Osteocyte (in vitro differentiated cells): ENCODE measurements around the gene CNOT2. TPM values are rescaled to one million over a fixed set of nuclear protein-coding genes. Genes with fewer than 3 reads are reported as not detected.

Experiments used
- DNase-seq: peaks from one replicate; pipeline ENCODE4 v3.0.0; 2021; ENCODE audit warnings: mixed read lengths; ENCODE audit not compliant: unreplicated experiment; ENCODE audit errors: extremely low spot score
- H3K27ac Mint-ChIP-seq: one replicate; pipeline ENCODE4 v1.8.0; 2021; ENCODE audit warnings: mild to moderate bottlenecking, mixed read lengths; ENCODE audit not compliant: unreplicated experiment
- H3K27me3 Mint-ChIP-seq: one replicate; pipeline ENCODE4 v1.8.0; 2021; ENCODE audit warnings: mixed read lengths; ENCODE audit not compliant: unreplicated experiment
- H3K36me3 Mint-ChIP-seq: one replicate; pipeline ENCODE4 v1.8.0; 2021; ENCODE audit warnings: mixed read lengths; ENCODE audit not compliant: unreplicated experiment
- H3K4me1 Mint-ChIP-seq: one replicate; pipeline ENCODE4 v1.8.0; 2021; ENCODE audit warnings: mixed read lengths; ENCODE audit not compliant: unreplicated experiment
- H3K4me3 Mint-ChIP-seq: one replicate; pipeline ENCODE4 v1.8.0; 2021; ENCODE audit warnings: mild to moderate bottlenecking, moderate library complexity, mixed read lengths; ENCODE audit not compliant: unreplicated experiment
- H3K9me3 Mint-ChIP-seq: one replicate; pipeline ENCODE4 v1.8.0; 2021; ENCODE audit warnings: mixed read lengths; ENCODE audit not compliant: unreplicated experiment
- CTCF ChIP-seq: fragments of 200-600 bp; sonication (generic); IDR thresholded peaks from 2 replicates; pipeline ENCODE4 v1.5.0; 2021; ENCODE audit warnings: antibody characterized with exemption, mild to moderate bottlenecking, moderate library complexity
- total RNA-seq: library from RNA; stranded (reverse); gene quantifications from 2 replicates; pipeline ENCODE4 v1.2.1, GENCODE V29; 2021

Gene CNOT2
- total RNA-seq, 1 donor from 2014 or later = 73.8 TPM

DNA sequence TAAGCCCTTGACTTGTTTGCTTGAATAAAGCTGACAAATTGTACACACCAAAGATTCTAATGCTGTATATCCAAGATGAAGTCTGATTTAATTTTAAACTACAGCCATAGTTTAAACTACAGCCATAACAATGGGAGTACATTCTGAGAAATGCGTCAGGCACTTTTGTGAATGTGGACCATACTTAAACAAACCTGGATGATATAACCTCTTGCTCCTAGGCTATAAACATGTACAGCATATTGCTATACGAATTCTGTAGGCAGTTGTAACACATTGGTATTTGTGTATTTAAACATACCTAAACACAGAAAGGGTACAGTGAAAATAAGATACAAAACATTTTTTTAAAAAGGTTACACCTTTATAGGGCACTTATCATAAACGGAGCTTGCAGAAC lies 63.4 kb downstream of the CNOT2 start:
- H3K27me3 Mint-ChIP-seq = no peaks in the 10 kb centered on the region
- no peak for TF ChIP-seq CTCF
- peaks cover 30% of the 10 kb centered on the region for H3K36me3 Mint-ChIP-seq
- H3K9me3 Mint-ChIP-seq = peaks cover 5% of the 10 kb centered on the region
- peaks cover 5% of the 10 kb centered on the region for H3K4me1 Mint-ChIP-seq
- H3K4me3 Mint-ChIP-seq = no peak overlapping the region
- H3K27ac Mint-ChIP-seq = no peak overlapping the region
- DNase-seq = no peak

- H3K4me3 Mint-ChIP-seq = no peak overlapping the region
- H3K27me3 Mint-ChIP-seq = no peaks in the 10 kb centered on the region
- H3K9me3 Mint-ChIP-seq = peaks cover 5% of the 10 kb centered on the region
- TF ChIP-seq CTCF = no peak
- no peak overlapping the region for H3K27ac Mint-ChIP-seq
- DNase-seq = no peak
- peaks cover 5% of the 10 kb centered on the region for H3K4me1 Mint-ChIP-seq
- H3K36me3 Mint-ChIP-seq = peaks cover 30% of the 10 kb centered on the region
Observed at GRCh38 chr12:70307868-70308267, 64.6 kb downstream of the CNOT2 start.

DNA sequence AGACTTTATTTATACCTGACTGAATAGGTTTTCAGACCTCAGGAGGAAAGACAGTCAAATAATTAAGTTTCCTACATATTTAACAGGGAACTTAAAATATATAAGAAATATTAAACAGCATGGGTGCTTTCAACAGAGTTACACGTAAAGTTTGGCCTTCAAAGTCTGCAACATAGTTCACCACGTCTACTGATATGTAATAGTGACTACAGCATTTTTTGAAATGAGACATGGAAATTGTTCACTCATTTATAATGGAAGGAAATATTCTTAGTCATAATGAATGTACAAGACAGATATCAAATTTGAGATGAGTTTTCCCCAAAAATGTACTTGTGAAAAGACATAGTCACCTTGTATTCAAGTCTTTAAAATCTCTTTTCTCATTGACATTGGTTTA lies 66.1 kb downstream of the CNOT2 start:
- no peak for DNase-seq

GRCh38 chr12:70314145-70314544 lies 70.9 kb downstream of the CNOT2 start:
- Mint-ChIP-seq H3K36me3 (peaks cover 15% of the 10 kb centered on the region), H3K27ac (no peak overlapping the region), H3K4me3 (no peak overlapping the region), H3K4me1 (peaks cover 6% of the 10 kb centered on the region), H3K9me3 (no peaks in the 10 kb centered on the region), H3K27me3 (no peaks in the 10 kb centered on the region)
- no peak for DNase-seq
- no peak for TF ChIP-seq CTCF

More for the DNA sequence above, 66.1 kb downstream of the CNOT2 start:
- H3K9me3 Mint-ChIP-seq = no peaks in the 10 kb centered on the region
- H3K4me1 Mint-ChIP-seq = peaks cover 5% of the 10 kb centered on the region
- peaks cover 21% of the 10 kb centered on the region for H3K36me3 Mint-ChIP-seq
- no peak overlapping the region for H3K27ac Mint-ChIP-seq
- H3K27me3 Mint-ChIP-seq = no peaks in the 10 kb centered on the region
- H3K4me3 Mint-ChIP-seq = no peak overlapping the region
- TF ChIP-seq CTCF = no peak

GRCh38 chr12:70317781-70318180 lies 74.5 kb downstream of the CNOT2 start:
- Mint-ChIP-seq H3K27me3 (no peaks in the 10 kb centered on the region), H3K27ac (no peak overlapping the region), H3K36me3 (peaks cover 15% of the 10 kb centered on the region), H3K9me3 (no peaks in the 10 kb centered on the region), H3K4me3 (no peak overlapping the region), H3K4me1 (peaks cover 6% of the 10 kb centered on the region)
- TF ChIP-seq CTCF = no peak
- no peak for DNase-seq
